HCT116 (cell line): ENCODE measurements around the gene SC5D.

Experiments
- CEBPB ChIP-seq: IDR thresholded peaks from 2 replicates; pipeline ENCODE4 v1.6.1; 2012; ENCODE audit warnings: low read depth
- CTCF ChIP-seq, 3 experiments: fragments of 200-600 bp in 1 of 3; sonication (generic) in 1 of 3; IDR thresholded peaks in 2 of 3; conservative IDR thresholded peaks in 1 of 3; 2 replicates each; pipeline ENCODE4 v1.5.1; 2012 to 2017; ENCODE audit warnings: low read depth in 2 of 3, low read length in 2 of 3, antibody characterized with exemption in 1 of 3, borderline replicate concordance in 1 of 3, control low read depth in 1 of 3, mild to moderate bottlenecking in 1 of 3, mixed read lengths in 1 of 3, mixed run types in 1 of 3, moderate library complexity in 1 of 3; ENCODE audit not compliant: insufficient read depth in 1 of 3
- EZH2 ChIP-seq: fragments of 200-600 bp; sonication (generic); IDR thresholded peaks from 2 replicates; pipeline ENCODE4 v1.6.1; 2017; ENCODE audit warnings: antibody characterized with exemption, mixed run types
- FOSL1 ChIP-seq: IDR thresholded peaks from 2 replicates; pipeline ENCODE4 v1.6.1; 2012; ENCODE audit warnings: low read depth
- MAX ChIP-seq: IDR thresholded peaks from 2 replicates; pipeline ENCODE4 v1.6.1; 2012
- POLR2A ChIP-seq: IDR thresholded peaks from 2 replicates; pipeline ENCODE4 v1.7.0; 2011; ENCODE audit warnings: borderline replicate concordance; ENCODE audit not compliant: insufficient read depth, insufficient read length; ENCODE audit errors: extremely low read depth
- POLR2AphosphoS5 ChIP-seq: IDR thresholded peaks from 2 replicates; pipeline ENCODE4 v1.6.1; 2011; ENCODE audit warnings: mild to moderate bottlenecking, low read depth, low read length, moderate library complexity
- REST ChIP-seq: IDR thresholded peaks from 2 replicates; pipeline ENCODE4 v1.6.1; 2012; ENCODE audit warnings: low read depth
- YY1 ChIP-seq: IDR thresholded peaks from 2 replicates; pipeline ENCODE4 v1.6.1; 2011; ENCODE audit warnings: low read length, low read depth, moderate library complexity, mild to moderate bottlenecking; ENCODE audit not compliant: insufficient replicate concordance; ENCODE audit errors: extremely low read depth
- ZFX ChIP-seq: fragments of 450-650 bp; IDR thresholded peaks from 2 replicates; pipeline ENCODE4 v1.6.1; 2017
- ZNF274 ChIP-seq: fragments of 200-500 bp; sonication (Bioruptor generic); IDR thresholded peaks from 2 replicates; pipeline ENCODE4 v1.6.1; 2014; ENCODE audit warnings: mild to moderate bottlenecking, low read depth, low read length, inconsistent platforms

- TF ChIP-seq CEBPB (no peak), MAX (no peak), CTCF (IDR thresholded peaks at IDR 0.05 in 2 of 3, conservative IDR thresholded peaks at IDR 0.05 in 1 of 3; ENCODE audit: borderline replicate concordance in 1 of 3, insufficient read depth in 1 of 3, low read depth in 2 of 3, low read length in 2 of 3) (peak in 2 of 3 experiments; percentile 30 to 33; a peak in 4 of 6 replicates), ZFX (no peak), POLR2A (no peak), EZH2 (no peak), ZNF274 (no peak), FOSL1 (no peak), POLR2AphosphoS5 (no peak), REST (no peak), YY1 (no peak)
Measured at GRCh38 chr11:121334973-121335710, 42.6 kb downstream of the SC5D start.
